ENCODE results near the gene KLK7.

Gene KLK7

DNA sequence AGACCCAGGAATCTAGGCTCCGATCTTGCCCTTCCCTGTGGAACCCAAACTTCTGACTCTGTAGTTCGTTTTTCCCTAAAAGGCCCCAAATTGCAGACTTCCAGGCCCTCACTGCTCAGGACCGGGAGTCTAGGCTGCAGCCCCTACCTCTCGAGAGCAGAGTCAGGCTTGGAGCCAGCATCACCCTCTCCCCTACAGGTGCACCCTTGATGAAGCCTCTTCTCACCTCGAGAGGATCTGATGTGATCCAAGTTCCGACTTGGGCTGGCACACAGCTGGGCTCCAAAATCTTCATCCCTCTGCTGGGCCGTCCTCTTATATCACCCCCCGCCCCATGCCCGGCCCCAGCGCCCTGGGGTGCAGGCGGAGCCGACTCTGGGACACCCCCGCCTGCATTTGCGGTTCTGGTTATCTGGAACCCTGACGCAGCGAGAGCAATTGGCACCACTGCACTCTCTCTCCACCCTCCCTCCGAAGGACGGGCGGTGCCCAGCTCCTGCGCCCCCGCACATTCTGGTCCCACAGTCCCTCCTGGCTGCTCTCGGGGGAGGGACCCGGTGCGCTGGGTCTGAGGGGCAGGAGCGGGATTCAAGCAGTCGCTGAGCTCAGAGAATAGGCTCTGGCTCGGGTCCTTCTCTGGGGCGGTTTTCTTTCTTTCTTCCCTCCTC lies at the start of gene KLK7:
Gene KLK7, minus strand, starts transcription at position 293 of the 668 bp plus-strand sequence. CDS start 1,518 bp downstream, outside the sequence.
- DNase-seq (ENCODE audit: low read depth), result no peak

DNA sequence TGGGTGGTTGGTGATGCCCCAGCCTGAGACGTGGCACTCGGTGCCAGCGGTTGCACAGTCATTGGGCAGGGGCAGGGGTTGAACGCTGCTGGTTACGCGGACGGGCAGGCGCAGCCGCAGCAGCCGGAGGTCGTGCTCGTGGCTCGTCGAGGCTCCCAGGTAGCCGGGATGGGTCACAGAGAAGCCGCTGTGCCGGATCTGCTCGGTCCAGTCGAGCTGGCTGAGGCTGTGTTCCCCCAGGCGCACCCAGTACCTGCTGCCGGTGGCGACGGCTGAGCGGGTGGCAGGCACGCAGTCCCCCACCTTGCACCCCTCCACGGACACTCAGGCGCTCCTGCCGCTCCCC lies 48.1 kb upstream of the KLK7 start:
- DNase-seq (ENCODE audit: low read depth), result no peak

DNA sequence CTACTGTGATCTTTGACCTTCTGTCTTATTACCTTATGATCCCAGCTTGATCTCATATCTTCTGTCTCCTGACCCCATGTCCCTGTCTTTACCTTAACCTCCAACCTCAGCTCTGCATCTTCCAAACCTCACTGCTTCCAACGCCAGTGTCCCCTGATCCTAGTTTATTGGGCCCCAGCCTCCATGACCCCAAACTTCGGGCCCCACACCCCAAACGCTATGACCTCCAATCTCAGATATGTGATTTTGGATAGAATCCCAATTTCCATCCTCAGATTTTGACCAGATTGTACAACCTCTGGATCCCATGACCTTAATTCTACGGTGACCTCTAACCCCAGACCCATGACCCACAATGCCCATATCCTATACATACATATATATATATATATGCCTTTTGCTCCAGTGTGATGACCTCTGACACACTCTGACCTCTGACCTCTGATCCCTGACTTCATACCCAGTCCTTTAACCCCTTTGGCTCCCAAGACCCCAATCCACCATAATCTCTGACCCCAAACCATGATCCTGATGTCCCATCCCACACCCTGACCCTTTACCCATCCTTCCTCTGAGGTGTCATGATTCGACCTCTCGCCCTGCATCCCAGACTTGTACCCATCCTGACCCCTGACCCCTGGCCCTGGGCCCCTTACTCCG lies 47.6 kb upstream of the KLK7 start:
- no peak for DNase-seq (ENCODE audit: low read depth)

DNA sequence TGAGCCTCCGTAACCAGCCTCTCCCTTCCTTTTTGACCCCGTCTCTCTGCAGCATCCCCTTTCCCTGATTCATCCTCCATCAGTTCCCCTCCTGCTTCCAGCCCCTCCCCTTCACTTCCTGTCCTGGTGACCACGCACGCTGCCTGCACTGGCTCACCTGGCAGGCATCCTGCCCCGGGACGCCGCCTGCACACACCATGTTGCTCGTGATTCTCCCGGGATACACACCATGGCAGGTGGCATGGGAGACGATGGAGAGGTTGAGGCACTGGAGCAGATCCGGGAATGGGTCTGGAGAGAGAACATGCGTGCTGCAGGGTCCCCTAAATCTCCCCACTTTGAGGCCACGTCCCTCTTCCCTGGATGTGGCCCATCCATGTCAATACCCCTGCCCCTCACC lies 46.9 kb upstream of the KLK7 start:
- no peak for DNase-seq (ENCODE audit: low read depth)

DNA sequence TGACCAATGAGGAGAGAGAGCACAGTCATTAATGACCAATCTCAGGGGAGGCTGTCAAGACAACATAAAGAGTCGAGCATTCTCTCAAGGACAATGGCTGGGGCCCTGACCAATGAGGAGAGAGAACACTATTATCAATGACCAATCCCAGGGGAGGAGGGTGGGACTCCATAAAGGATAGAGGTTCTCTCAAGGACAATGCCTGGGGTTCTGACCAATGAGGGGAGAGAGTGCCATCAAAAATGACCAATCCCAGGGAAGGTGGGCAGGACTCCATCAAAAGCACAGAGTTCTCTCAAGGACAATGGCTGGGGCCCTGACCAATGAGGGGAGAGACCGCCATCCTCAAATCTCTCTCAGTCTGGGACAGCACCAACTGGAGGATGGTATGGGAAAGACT lies 46.0 kb upstream of the KLK7 start:
- DNase-seq (ENCODE audit: low read depth), result no peak

DNA sequence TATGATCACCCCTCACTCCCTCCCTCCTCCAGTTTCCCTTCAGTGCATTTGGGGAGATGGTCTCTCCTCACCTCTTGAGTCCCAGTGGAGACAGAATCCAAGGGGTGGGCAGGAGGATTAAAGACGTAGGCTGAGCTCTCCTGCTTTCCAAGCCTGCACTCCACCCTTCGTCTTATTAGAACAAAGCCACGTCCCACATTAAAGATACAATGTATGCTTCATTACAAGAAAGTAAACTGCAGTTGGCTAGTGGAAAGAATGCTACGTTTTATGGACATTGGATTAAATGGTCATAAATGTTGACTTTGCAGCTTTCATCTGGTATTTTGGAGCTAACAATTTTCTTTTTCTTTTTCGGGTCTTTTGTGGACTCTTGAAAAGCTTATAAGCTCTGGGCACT lies 44.2 kb upstream of the KLK7 start:
- no peak for DNase-seq (ENCODE audit: low read depth)

DNA sequence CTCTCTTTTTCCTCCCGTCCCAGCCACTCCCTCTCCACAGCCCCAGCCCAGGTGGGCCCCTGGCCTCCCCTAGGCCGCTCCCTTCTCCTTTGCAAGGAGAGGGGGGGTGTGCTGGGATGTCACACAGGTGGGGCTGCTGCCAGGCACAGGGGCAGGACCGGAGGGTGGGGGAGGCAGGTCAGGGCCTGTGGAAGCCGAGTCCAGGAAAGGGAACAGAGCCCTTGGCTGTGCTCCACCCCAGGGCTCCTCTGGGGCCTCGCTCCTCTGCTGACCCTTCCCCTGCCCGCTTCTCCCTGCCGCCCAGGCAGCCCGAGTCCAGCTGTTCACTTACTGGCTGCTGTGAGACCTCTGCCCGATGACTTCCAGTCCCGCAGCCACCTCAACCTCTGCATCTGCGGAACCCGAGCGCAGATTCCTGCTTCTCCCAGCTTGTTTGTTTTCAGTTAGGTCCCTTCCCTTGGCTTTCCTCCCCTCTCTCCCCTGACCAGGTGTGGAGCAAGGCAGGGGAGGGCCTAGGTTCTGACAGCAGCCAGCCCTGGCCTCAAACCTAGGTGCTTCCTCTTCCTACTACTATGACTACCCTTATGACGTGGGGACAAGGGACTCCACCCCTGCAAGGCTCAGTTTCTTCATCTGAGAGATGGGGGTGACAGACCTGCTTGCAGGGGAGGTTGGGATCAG lies 43.5 kb upstream of the KLK7 start:
- DNase-seq (ENCODE audit: low read depth), result no peak

DNA sequence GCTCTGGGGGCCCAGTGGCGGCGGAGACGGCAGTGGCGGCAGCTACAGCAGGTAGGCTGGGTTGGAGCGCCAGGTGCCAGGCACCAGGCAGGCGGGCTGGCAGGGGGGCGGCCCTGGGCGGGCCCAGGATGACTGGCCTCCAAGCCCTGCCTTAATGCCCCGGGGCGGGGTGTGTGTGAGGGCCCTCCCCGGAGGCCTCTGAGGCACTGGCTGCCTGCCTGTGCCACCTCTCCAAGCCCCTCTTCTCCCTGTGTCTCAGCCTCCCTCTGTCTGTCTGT lies 42.8 kb upstream of the KLK7 start, which contains the start of gene KLK11:
Gene KLK11, minus strand, starts transcription at position 63 of the 278 bp plus-strand sequence. CDS start 985 bp downstream, outside the sequence.
- no peak for DNase-seq (ENCODE audit: low read depth)

DNA sequence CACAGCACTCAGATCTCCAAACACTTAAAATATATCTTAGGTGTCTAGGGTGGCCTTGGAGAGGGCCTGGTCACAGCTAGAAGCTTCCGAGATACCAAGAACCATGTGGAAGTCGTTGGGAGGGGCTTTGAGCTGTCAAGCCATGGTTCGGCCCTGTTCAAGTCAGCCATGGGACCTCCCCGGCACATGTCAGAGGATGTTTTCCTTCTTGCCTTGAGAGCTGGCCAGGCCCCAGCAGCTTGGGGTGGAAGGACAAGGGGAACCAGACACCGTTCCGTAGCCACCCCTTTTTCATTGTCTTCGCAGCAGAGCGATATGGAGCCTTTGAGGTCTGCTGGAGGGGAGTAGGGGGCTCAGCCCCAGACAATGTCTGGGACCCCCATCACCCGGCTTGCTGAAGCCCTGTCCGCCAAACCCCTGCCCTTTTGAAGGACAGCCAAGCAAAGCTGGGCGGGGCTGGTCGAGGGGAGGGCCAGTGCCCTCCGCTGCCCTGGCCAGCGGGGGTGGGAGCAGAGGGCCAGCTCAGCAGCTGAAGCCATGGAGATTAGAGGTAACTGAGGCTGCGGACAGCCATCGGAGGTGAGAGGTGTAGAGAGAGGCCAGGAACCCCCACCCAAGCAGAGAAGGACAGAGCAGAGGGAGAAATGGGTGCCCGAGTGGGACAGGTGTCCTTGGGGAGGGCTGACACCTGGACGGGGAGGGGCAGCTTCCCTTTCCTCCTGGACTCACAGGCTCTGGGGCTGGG lies 42.3 kb upstream of the KLK7 start:
- no peak for DNase-seq (ENCODE audit: low read depth)

DNA sequence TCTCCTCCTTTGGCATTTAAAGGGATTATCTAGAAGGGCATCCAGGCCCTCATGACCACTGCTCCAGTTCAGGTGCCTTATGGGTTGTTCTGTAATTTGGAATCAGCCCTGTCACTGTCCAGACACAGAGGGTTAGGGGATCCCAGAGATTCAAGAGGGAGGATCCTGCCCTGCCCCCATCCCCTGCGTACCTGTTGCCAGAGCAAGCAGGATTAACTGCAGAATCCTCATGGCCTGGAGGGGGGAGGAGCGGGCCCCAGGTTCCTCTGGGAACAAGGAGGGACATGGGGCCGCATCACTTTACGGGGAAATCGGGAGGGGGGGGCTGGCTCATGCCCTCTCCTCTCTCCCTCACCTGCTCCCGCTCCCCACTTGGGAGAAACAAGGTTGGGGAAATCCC lies 41.7 kb upstream of the KLK7 start:
- no peak for DNase-seq (ENCODE audit: low read depth)

DNA sequence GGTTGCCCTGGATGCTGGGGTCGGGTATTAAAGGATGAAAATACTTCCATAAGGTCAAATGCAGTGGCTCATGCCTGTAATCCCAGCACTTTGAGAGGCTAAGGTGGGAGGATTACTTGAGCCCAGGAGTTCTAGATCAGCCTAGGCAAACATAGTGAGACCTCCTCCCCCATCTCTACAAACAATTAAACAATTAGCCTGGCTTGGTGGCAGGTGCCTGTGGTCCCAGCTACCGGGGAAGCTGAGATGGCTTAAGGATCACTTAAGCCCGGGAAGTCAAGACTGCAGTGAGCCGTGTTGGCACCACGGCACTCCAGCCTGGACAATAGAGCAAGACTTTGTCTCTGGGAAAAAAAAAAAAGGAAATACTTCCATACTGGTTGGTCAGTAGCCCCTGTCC lies 41.2 kb upstream of the KLK7 start:
- DNase-seq (ENCODE audit: low read depth), result no peak

DNA sequence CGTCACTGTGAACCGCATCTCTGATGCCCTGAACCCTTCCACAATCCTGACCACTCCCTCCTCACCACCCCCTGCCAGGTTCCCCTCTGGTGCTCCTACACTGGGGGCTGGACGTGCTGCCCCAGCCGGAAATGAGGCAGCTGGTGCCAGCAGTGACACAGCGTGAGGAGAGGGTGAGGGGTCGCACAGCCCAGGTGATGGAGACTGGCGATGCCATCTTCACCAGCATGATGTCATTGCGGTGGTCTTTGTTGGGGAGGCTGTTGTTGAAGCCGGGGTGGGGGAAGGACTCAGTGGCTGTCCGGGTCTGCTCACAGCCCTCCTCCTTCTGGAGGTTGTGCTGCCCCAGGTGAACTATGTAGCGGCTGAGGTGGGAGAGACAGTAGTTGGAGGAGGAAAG lies 40.2 kb upstream of the KLK7 start:
- no peak for DNase-seq (ENCODE audit: low read depth)

DNA sequence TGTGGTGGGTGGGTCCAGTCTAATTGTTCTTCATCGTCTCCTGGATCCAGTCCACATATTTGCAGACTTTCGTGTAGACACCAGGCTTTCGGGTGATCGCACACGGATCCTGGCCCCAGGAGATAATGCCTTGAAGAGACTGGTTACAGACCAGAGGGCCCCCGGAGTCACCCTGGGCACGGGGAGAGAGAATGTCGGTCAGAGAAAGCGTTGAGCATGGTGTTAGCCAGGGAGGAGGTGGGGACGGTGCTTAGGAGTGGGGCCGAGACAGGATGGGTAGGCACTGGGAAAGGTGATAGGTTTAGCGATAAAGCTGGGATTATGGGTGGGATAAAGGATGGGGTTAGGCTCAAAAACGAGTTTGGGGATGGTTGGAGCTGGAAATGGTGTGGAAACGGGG lies 38.8 kb upstream of the KLK7 start:
- no peak for DNase-seq (ENCODE audit: low read depth)

DNA sequence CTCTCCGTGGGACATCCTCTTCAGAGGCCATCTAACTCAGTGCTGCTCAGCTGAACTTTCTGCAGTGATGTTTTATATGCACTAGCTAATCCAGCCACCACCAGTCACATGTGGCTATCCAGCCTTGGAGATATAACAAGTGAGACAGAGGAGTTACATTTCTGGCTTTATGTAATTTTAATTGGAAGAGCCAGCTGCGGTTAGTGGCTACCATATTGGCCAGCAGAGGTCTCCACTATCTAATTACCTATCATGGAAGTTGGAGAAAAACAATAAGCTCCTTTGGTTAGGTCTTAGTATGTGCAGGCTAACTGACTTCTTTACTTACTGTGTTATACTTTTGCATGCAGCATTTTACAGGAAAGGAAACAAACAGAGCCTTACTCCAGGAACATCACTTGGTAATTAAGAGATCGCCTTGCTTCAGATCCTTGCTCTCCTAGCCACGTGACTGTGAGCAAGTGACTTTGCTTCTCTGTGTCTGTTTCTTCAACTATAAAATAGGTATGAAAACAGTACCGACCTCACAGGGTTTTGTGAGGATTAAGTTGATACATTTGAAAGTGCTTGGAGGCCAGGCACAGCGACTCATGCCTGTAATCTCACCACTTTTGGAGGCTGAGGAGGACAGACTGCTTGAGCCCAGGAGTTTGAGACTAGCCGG lies 37.4 kb upstream of the KLK7 start:
- no peak for DNase-seq (ENCODE audit: low read depth)

DNA sequence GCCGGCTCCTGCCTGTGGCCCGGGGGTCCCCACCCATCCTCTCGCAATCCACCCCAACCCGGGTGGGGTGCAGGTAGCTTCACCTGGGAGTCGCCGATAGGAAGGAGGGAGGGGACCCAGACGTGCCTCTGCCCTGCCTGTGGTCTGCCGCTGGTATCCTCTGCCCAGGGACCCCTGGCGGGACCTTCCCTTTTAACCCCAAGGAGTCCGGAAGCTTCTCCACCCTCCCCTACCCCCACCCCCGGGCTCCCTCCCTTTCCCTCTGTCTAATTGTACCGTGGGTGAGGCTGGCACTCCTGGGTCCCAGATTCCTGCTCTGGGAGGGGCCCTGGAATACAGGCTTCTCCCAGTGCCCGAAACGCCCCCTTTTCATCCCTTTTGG lies 35.8 kb upstream of the KLK7 start, which contains the start of gene KLK10:
Gene KLK10, minus strand, starts transcription at position 166 of the 382 bp plus-strand sequence. CDS start 579 bp downstream, outside the sequence.
- DNase-seq (ENCODE audit: low read depth), result no peak

DNA sequence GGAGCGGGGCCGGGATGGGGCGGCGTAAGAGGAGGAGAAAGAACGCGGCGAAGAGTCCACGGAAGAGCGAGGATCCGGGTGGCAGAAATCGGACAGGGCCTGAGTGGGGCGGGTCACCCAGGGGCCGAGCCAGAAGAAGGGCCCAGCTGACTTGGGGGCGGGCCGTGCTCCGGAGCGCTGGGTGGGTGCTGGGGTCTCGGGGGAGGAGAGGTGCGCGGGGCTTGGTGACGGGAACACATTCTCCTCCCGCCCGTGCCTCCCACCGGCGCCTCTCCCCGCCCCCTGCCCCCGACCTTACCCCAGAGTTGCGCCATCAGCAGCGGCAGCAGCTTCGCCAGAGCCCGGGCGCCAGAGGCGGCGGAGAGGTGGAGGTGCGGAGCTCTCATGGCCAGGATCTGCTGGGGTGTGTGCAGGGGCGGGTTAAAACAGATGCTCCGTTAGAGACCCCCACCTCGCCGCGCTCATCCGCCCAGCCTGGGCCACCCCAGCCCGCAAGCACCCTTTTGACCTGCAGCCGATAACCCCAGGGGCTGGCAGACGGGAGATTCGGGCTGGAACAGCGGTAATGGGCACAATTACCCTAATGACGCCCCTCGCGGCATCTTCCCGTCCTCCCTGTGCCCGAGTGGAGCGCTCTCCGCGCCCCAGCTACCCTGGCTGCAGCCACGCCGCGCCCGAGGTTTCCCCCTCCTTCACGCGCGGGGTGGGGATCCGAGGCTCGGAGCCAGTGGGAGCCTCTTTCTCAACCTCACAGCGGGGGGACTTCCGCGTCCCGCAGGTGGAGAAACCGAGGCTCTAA lies 35.2 kb upstream of the KLK7 start:
- no peak for DNase-seq (ENCODE audit: low read depth)

DNA sequence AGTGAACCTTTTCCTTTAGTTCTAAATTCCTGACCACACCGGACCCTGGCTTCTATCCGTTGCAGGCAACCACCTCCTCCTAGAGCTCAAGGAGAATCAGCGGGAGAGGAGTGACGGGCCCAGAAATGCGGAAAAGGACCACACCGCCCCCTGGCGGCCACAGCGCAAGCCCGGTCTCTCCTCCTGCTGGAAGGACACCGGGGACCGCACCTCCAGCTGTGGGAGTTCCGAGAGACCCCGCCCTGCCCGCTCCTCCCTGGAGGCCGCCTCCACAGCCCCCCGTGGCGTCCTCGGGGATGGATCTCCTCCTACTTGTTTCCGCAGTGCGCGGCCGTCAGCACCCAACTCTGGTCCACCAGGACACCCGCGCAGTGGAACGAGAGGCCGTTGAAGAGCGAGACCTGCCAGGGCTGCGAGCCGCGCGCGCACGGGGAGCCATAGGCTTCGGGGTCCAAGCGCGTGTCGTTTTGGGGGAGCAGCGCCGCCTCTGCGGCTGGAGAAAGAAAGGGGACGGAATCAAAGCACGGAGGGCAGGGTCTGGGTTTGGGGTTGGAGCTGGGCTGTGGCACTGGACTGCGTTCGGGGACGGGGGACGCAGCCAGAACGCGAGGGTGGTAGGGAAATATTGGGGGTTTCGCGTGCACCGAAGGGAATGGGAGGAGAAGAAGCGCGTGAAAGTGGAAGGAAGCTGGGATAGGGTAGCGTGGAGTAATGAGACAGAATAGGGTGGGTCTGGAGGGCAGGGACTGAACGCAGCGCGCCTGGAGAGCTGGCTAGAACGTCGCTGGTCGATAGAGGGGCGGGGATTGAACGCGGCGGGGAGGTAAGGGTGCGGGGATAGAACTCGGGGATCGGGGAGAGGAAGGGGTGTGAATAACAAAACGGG lies 33.3 kb upstream of the KLK7 start:
- DNase-seq (ENCODE audit: low read depth), result peak; percentile 69

DNA sequence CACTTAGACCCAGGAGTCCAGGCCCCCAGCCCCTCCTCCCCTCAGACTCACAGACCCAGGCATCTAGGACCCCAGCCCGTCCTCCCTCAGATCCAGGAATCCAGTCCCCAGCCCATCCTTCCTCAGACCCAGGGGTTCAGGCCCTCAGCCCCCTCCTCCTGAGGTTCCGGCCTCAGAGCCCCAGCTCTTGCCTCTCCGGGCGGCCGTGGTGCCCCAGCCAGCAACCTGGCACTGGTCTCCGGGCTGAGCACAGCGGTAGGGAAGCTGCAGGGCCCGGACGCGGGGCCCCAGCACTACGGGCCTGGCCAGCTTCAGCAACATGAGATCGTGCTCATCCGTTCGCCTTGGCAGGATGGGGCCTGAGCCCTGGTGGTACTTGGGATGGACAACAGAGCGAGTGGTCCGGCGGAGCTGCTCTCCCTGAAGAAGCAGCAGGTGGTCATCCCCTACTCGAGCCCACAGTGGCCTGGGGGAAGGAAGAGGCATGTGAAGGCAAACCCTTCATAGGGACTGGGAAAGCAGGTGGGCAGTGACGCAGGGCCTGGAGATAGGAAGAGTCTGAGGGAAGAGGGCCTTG lies 32.1 kb upstream of the KLK7 start:
- no peak for DNase-seq (ENCODE audit: low read depth)

DNA sequence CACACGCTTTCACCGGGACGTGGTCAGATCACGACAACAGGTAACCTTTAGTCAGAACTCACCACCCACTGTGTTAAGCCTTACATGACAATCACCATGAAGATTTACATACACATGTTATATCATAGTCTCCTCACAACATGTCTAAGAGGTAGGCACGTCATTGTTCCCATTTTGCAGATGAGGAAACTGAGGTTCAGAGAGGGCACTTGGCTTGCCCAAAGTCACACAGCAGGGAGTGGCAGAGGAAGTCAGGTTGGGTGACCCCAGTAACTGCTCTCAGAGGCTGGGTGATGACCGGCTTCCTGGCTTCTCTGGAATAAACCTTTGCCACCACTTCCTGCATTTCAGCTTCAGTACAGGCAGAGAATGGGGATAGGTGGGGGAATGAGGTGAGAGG lies 30.5 kb upstream of the KLK7 start:
- no peak for DNase-seq (ENCODE audit: low read depth)

DNA sequence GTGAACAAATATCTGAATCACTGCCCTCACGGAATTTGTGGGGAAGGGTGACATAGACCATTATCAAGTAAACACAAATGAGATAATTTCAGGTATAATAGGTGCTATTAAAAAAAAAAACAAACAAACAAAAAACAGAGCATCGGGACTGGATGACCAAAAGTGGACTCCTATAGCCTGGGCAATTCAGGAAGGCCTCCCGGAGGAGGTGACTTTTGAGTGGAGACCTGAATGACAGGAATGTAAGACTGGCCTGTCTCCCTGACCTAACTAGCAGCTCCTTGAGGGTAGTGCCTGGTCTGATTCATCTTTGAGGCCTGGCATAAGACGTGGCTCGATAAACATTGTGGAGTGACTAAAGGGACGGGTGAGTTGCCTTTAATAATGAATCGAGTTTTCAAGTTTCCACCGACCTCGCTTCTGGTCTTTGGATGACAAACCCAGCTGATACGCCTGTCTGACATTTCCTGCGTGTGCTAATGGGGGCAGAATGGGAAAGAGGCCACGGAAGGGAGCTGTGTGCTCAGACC lies 29.0 kb upstream of the KLK7 start:
- DNase-seq (ENCODE audit: low read depth), result no peak

Measured in activated T-cell treated with anti-CD3 and anti-CD28 coated beads for 48 hours (primary cell).